Measurements from ENCODE around the gene ADM2. TPM values are rescaled to one million over a fixed set of nuclear protein-coding genes. Genes with fewer than 3 reads are reported as not detected.

Gene ADM2
- total RNA-seq, 1 experiment from 2014 or later: 10.9 TPM

DNA sequence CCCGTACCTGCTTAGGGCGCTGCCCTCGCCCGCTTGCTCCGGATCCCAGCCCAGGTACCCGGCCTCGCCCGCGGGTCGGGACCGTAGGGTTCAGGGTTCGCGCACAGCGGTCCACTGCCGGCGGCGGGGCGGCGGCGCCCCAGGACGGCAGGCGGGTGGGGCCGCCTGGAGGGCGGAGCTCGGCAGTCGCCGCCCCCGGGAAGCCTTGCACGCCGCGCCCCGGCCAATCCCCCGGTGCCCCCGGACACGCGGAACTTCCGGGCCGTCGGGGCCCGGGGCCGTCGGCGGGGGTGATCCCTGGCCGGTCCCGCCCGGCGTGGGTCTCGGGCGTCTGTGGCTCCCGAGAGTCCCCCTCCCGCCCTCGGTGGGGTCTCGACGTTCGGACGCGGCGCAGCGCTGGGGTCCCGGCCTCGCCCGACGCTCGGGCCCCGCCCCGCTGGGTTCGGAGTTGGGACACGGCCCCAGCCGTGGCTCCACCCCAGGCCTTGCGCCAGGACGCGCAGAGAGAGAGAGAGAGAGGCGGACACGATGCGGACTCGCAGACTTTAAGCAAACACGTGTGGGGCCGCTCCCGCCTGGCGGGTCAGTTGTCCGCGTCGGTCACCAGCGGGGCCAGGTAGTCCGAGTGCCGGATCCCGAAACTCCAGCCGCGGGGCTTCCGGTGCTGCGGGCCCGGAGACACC is 48.7 kb downstream of the ADM2 start, which contains the start of gene TYMP (continued):
- TF ChIP-seq ZNF396 (CRISPR knock-in tag; IDR thresholded peaks at IDR 0.05; ENCODE audit: borderline replicate concordance) (no peak), IRF2 (CRISPR knock-in tag; IDR thresholded peaks at IDR 0.05; ENCODE audit: borderline replicate concordance, low read depth) (no peak), FOXJ3 (CRISPR knock-in tag; IDR thresholded peaks at IDR 0.05; ENCODE audit: borderline replicate concordance) (no peak), SP1 (CRISPR knock-in tag; conservative IDR thresholded peaks at IDR 0.05) (peak; percentile 61; the same call in 1 of the 2 replicates), JUN (CRISPR knock-in tag; IDR thresholded peaks at IDR 0.05) (0 out of 2 replicates have a peak, but pooled peaks have one; percentile 42), TEAD1 (CRISPR knock-in tag; IDR thresholded peaks at IDR 0.05) (no peak), TP53 (CRISPR knock-in tag; IDR thresholded peaks at IDR 0.05) (no peak), CBFB (CRISPR knock-in tag; IDR thresholded peaks at IDR 0.05; ENCODE audit: low read depth) (0 out of 2 replicates have a peak, but pooled peaks have one; percentile 13), MYBL2 (CRISPR knock-in tag; IDR thresholded peaks at IDR 0.05) (peak; percentile 78; the same call in 1 of the 2 replicates), EMX1 (CRISPR knock-in tag; IDR thresholded peaks at IDR 0.05) (no peak), RORB (CRISPR knock-in tag; IDR thresholded peaks at IDR 0.05) (no peak), ZNF671 (CRISPR knock-in tag; IDR thresholded peaks at IDR 0.05) (no peak), OVOL2 (CRISPR knock-in tag; IDR thresholded peaks at IDR 0.05; ENCODE audit: borderline replicate concordance) (no peak), TEAD4 (CRISPR knock-in tag; IDR thresholded peaks at IDR 0.05) (no peak), TCF7 (CRISPR knock-in tag; IDR thresholded peaks at IDR 0.05; ENCODE audit: low read depth) (no peak), FOXK1 (CRISPR knock-in tag; IDR thresholded peaks at IDR 0.05) (0 out of 2 replicates have a peak, but pooled peaks have one; percentile 8), ZNF423 (CRISPR knock-in tag; IDR thresholded peaks at IDR 0.05) (no peak), ZNF121 (CRISPR knock-in tag; IDR thresholded peaks at IDR 0.05) (peak; percentile 80), ATF1 (CRISPR knock-in tag; IDR thresholded peaks at IDR 0.05) (no peak), SMAD3 (CRISPR knock-in tag; IDR thresholded peaks at IDR 0.05; ENCODE audit: borderline replicate concordance) (no peak), ZNF317 (CRISPR knock-in tag; IDR thresholded peaks at IDR 0.05; ENCODE audit: borderline replicate concordance, low read depth) (no peak), NR3C1 (CRISPR knock-in tag; conservative IDR thresholded peaks at IDR 0.05; ENCODE audit: low read depth) (no peak), ZNF219 (CRISPR knock-in tag; IDR thresholded peaks at IDR 0.05; ENCODE audit: borderline replicate concordance) (no peak; the same call in 1 of the 2 replicates)
- TF ChIP-seq, protein P1, sequence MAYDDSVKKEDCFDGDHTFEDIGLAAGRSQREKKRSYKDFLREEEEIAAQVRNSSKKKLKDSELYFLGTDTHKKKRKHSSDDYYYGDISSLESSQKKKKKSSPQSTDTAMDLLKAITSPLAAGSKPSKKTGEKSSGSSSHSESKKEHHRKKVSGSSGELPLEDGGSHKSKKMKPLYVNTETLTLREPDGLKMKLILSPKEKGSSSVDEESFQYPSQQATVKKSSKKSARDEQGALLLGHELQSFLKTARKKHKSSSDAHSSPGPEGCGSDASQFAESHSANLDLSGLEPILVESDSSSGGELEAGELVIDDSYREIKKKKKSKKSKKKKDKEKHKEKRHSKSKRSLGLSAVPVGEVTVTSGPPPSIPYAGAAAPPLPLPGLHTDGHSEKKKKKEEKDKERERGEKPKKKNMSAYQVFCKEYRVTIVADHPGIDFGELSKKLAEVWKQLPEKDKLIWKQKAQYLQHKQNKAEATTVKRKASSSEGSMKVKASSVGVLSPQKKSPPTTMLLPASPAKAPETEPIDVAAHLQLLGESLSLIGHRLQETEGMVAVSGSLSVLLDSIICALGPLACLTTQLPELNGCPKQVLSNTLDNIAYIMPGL (CRISPR knock-in tag; IDR thresholded peaks at IDR 0.05): no peak; the same call in 1 of the 2 replicates
- TF ChIP-seq, protein P2, sequence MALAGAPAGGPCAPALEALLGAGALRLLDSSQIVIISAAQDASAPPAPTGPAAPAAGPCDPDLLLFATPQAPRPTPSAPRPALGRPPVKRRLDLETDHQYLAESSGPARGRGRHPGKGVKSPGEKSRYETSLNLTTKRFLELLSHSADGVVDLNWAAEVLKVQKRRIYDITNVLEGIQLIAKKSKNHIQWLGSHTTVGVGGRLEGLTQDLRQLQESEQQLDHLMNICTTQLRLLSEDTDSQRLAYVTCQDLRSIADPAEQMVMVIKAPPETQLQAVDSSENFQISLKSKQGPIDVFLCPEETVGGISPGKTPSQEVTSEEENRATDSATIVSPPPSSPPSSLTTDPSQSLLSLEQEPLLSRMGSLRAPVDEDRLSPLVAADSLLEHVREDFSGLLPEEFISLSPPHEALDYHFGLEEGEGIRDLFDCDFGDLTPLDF (CRISPR knock-in tag; IDR thresholded peaks at IDR 0.05): no peak
- TF ChIP-seq, protein P3, sequence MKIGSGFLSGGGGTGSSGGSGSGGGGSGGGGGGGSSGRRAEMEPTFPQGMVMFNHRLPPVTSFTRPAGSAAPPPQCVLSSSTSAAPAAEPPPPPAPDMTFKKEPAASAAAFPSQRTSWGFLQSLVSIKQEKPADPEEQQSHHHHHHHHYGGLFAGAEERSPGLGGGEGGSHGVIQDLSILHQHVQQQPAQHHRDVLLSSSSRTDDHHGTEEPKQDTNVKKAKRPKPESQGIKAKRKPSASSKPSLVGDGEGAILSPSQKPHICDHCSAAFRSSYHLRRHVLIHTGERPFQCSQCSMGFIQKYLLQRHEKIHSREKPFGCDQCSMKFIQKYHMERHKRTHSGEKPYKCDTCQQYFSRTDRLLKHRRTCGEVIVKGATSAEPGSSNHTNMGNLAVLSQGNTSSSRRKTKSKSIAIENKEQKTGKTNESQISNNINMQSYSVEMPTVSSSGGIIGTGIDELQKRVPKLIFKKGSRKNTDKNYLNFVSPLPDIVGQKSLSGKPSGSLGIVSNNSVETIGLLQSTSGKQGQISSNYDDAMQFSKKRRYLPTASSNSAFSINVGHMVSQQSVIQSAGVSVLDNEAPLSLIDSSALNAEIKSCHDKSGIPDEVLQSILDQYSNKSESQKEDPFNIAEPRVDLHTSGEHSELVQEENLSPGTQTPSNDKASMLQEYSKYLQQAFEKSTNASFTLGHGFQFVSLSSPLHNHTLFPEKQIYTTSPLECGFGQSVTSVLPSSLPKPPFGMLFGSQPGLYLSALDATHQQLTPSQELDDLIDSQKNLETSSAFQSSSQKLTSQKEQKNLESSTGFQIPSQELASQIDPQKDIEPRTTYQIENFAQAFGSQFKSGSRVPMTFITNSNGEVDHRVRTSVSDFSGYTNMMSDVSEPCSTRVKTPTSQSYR (CRISPR knock-in tag; IDR thresholded peaks at IDR 0.05): no peak
- TF ChIP-seq, protein P4, sequence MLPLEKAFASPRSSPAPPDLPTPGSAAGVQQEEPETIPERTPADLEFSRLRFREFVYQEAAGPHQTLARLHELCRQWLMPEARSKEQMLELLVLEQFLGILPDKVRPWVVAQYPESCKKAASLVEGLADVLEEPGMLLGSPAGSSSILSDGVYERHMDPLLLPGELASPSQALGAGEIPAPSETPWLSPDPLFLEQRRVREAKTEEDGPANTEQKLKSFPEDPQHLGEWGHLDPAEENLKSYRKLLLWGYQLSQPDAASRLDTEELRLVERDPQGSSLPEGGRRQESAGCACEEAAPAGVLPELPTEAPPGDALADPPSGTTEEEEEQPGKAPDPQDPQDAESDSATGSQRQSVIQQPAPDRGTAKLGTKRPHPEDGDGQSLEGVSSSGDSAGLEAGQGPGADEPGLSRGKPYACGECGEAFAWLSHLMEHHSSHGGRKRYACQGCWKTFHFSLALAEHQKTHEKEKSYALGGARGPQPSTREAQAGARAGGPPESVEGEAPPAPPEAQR (CRISPR knock-in tag; IDR thresholded peaks at IDR 0.05): no peak
- TF ChIP-seq, protein P5, sequence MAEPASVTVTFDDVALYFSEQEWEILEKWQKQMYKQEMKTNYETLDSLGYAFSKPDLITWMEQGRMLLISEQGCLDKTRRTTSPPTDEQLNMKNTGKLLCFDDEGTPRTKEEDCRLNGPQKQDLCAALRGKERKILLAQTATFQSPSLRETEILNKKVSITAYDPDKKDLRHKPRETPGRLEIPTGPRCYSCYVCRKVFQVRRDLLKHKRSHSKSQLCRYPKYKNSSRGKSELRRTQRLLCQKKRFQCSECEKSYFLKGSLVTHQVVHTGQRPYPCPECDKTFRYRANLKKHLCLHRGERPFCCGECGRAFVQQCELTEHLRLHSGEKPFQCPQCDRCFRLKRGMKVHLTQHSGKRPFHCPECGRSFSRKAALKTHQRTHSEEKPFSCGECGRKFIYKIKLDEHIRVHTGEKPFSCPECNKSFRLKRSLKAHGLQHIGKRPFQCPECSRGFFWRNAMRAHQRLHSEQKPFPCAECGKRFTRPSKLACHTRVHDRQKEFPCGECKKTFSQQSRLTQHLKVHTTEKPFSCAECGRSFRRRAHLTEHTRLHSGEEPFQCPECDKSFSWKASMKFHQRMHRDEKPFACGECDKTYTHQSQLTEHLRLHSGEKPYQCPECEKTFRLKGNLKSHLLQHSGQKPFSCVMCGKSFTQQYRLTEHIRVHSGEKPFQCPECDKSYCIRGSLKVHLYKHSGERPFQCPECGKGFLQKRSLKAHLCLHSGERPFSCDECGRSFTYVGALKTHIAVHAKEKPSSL (CRISPR knock-in tag; conservative IDR thresholded peaks at IDR 0.05): no peak
- TF ChIP-seq, protein P6, sequence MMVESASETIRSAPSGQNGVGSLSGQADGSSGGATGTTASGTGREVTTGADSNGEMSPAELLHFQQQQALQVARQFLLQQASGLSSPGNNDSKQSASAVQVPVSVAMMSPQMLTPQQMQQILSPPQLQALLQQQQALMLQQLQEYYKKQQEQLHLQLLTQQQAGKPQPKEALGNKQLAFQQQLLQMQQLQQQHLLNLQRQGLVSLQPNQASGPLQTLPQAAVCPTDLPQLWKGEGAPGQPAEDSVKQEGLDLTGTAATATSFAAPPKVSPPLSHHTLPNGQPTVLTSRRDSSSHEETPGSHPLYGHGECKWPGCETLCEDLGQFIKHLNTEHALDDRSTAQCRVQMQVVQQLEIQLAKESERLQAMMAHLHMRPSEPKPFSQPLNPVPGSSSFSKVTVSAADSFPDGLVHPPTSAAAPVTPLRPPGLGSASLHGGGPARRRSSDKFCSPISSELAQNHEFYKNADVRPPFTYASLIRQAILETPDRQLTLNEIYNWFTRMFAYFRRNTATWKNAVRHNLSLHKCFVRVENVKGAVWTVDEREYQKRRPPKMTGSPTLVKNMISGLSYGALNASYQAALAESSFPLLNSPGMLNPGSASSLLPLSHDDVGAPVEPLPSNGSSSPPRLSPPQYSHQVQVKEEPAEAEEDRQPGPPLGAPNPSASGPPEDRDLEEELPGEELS (CRISPR knock-in tag; IDR thresholded peaks at IDR 0.05): no peak
